ENCODE measurements around the gene MYRF. TPM values are rescaled to one million over a fixed set of nuclear protein-coding genes. Genes with fewer than 3 reads are reported as not detected.

Gene MYRF
- total RNA-seq, 4 donors from 2014 or later: 0.16 to 55.1 (median 29.5) TPM

GRCh38 chr11:61756147-61756451 is 3.7 kb downstream of the MYRF start:
- ATAC-seq (ENCODE audit: low FRiP score): no peak
- TF ChIP-seq CTCF (IDR thresholded peaks at IDR 0.05): no peak
- DNase-seq (ENCODE audit: low spot score): no peak

GRCh38 chr11:61756452-61757212 is 4.2 kb downstream of the MYRF start:
- no peak for TF ChIP-seq CTCF (IDR thresholded peaks at IDR 0.05)
- ATAC-seq (ENCODE audit: low FRiP score): peak; percentile 9
- no peak for DNase-seq (ENCODE audit: low spot score)

GRCh38 chr11:61757213-61757862 is 4.9 kb downstream of the MYRF start:
- ATAC-seq (ENCODE audit: low FRiP score): no peak
- no peak for TF ChIP-seq CTCF (IDR thresholded peaks at IDR 0.05)

GRCh38 chr11:61760946-61761345 is 8.5 kb downstream of the MYRF start:
- DNase-seq (ENCODE audit: low spot score) (no peak), ATAC-seq (ENCODE audit: low FRiP score) (no peak)
- TF ChIP-seq CTCF (IDR thresholded peaks at IDR 0.05): no peak

More at GRCh38 chr11:61757213-61757862, 4.9 kb downstream of the MYRF start:
- no peak for DNase-seq (ENCODE audit: low spot score)

- DNase-seq (ENCODE audit: low spot score): no peak
- no peak for ATAC-seq (ENCODE audit: low FRiP score)
- TF ChIP-seq CTCF (IDR thresholded peaks at IDR 0.05): no peak
These were observed 9.2 kb downstream of the MYRF start for GRCh38 chr11:61761440-61762222.

- ATAC-seq (ENCODE audit: low FRiP score): no peak
These were observed 9.8 kb downstream of the MYRF start for GRCh38 chr11:61762223-61762615.

More at GRCh38 chr11:61762223-61762615, 9.8 kb downstream of the MYRF start:
- DNase-seq (ENCODE audit: low spot score): no peak
- no peak for TF ChIP-seq CTCF (IDR thresholded peaks at IDR 0.05)
